Prostate gland (tissue), 2 donors: Measurements from ENCODE around the gene ELMO3.

Experiments
- POLR2AphosphoS5 ChIP-seq: sonication (generic); formaldehyde crosslinking; IDR thresholded peaks from one replicate; pipeline ENCODE4 v1.6.1; 2017; ENCODE audit warnings: antibody characterized with exemption
- TF ChIP-seq, protein P1 (sequence below), 4 experiments: fragments of 200-600 bp in 2 of 4; fragments of 450-650 bp in 2 of 4; sonication (generic) in 2 of 4; IDR thresholded peaks; 1 replicate in 3 of 4; 2 replicates in 1 of 4; pipeline ENCODE4 v1.5.1; 2016 to 2019; ENCODE audit warnings: antibody characterized with exemption in 4 of 4, mild to moderate bottlenecking in 2 of 4, moderate library complexity in 2 of 4

DNA sequence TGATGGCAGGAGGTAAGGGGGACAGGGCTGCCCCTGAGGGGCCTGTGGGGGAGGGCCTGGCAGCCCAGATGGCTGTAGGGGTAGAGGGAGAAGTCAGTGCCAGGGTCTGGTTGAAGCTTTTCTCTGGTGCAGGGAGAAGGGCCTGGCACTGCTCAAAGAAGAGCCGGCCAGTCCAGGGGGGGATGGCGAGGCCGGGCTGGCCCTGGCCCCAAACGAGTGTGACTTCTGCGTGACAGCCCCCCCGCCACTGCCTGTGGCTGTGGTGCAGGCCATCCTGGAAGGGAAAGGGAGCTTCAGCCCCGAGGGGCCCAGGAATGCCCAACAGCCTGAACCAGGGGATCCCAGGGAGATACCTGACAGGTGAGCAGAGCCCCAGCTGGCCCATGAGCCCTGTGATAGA is 31.3 kb upstream of the ELMO3 start:
- TF ChIP-seq, protein P1, sequence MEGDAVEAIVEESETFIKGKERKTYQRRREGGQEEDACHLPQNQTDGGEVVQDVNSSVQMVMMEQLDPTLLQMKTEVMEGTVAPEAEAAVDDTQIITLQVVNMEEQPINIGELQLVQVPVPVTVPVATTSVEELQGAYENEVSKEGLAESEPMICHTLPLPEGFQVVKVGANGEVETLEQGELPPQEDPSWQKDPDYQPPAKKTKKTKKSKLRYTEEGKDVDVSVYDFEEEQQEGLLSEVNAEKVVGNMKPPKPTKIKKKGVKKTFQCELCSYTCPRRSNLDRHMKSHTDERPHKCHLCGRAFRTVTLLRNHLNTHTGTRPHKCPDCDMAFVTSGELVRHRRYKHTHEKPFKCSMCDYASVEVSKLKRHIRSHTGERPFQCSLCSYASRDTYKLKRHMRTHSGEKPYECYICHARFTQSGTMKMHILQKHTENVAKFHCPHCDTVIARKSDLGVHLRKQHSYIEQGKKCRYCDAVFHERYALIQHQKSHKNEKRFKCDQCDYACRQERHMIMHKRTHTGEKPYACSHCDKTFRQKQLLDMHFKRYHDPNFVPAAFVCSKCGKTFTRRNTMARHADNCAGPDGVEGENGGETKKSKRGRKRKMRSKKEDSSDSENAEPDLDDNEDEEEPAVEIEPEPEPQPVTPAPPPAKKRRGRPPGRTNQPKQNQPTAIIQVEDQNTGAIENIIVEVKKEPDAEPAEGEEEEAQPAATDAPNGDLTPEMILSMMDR (IDR thresholded peaks at IDR 0.05): no peak
- no peak for TF ChIP-seq POLR2AphosphoS5
